Tibial artery (tissue), 4 donors: ENCODE measurements around the gene COL4A2.
"Not testable (repeated sequence)": the region's sequence is repeated elsewhere in the genome, so short reads cannot be mapped to it uniquely, and the experiment has no call there.

Experiments
- DNase-seq, 2 donors: peaks; one replicate each; pipeline ENCODE4 v3.0.0-alpha.2; 2019
- H3K27ac ChIP-seq, 2 donors: fragments of 200-600 bp; sonication (generic) in 1 of 2; 1 replicate in 1 of 2; 2 replicates in 1 of 2; pipeline ENCODE4 v1.5.1; 2018 to 2019; ENCODE audit warnings: mild to moderate bottlenecking in 1 of 2
- H3K27me3 ChIP-seq, 2 donors: fragments of 200-600 bp; sonication (generic) in 1 of 2; one replicate each; pipeline versions ENCODE4 v1.5.1 to v1.6.0; 2016 to 2019
- H3K36me3 ChIP-seq, 3 donors: fragments of 200-600 bp; sonication (generic) in 2 of 3; one replicate each; pipeline ENCODE4 v1.5.1; 2016 to 2019; ENCODE audit warnings: mild to moderate bottlenecking in 2 of 3
- H3K4me1 ChIP-seq, 4 donors: fragments of 200-600 bp; sonication (generic) in 2 of 4; 1 replicate in 3 of 4; 2 replicates in 1 of 4; pipeline ENCODE4 v1.5.1; 2016 to 2019
- H3K4me3 ChIP-seq, 2 donors: fragments of 200-600 bp; sonication (generic) in 1 of 2; 1 replicate in 1 of 2; 2 replicates in 1 of 2; pipeline ENCODE4 v1.5.1; 2018 to 2019; ENCODE audit warnings: mild to moderate bottlenecking in 2 of 2
- H3K9me3 ChIP-seq, 3 donors: fragments of 200-600 bp; sonication (generic) in 1 of 3; one replicate each; pipeline ENCODE4 v1.5.1; 2016 to 2019
- intact Hi-C: fragments of 100-400 bp; cut with DNase I; formaldehyde crosslinking; loops from one replicate; pipeline ENCODE4 v1.15.0; 2023; ENCODE audit warnings: low total_unique reads
- TF ChIP-seq, protein P1 (sequence below), 2 experiments: fragments of 200-600 bp in 1 of 2; fragments of 450-650 bp in 1 of 2; IDR thresholded peaks; one replicate each; pipeline ENCODE4 v1.5.1; 2017 to 2019; ENCODE audit warnings: antibody characterized with exemption in 2 of 2, mild to moderate bottlenecking in 1 of 2, moderate library complexity in 1 of 2

The COL4A2 gene

DNA sequence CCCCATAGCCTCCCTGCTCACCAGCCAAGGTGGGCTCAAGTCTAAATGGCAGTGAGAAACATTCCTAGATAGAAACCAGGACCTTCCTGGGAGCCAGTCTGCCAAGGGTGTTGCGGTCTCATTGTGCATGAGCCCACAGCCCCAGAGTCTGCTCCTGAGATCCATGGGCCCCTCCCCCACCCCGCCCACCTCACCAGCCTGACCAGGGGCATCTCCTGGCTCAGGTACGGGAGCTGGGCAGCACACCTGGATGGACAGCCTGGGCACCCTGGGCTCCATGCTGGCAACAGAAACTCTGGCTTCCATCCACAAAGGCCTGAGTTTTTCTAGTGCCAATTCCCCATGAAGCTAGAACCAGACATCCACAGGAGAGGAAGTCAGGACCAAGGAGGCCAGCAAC, 188.8 kb downstream of the COL4A2 start:
- Histone ChIP-seq H3K27ac (peak overlapping the region; percentile 29 to 55), H3K27me3 (no peaks in the 10 kb centered on the region), H3K4me3 (no peak overlapping the region), H3K36me3 (peaks cover 83 to 99% (median 93%) of the 10 kb centered on the region in 3 donors), H3K9me3 (no peaks in the 10 kb centered on the region), H3K4me1 (peaks cover 0 to 18% (median 6%) of the 10 kb centered on the region in 4 donors)
- TF ChIP-seq, protein P1, sequence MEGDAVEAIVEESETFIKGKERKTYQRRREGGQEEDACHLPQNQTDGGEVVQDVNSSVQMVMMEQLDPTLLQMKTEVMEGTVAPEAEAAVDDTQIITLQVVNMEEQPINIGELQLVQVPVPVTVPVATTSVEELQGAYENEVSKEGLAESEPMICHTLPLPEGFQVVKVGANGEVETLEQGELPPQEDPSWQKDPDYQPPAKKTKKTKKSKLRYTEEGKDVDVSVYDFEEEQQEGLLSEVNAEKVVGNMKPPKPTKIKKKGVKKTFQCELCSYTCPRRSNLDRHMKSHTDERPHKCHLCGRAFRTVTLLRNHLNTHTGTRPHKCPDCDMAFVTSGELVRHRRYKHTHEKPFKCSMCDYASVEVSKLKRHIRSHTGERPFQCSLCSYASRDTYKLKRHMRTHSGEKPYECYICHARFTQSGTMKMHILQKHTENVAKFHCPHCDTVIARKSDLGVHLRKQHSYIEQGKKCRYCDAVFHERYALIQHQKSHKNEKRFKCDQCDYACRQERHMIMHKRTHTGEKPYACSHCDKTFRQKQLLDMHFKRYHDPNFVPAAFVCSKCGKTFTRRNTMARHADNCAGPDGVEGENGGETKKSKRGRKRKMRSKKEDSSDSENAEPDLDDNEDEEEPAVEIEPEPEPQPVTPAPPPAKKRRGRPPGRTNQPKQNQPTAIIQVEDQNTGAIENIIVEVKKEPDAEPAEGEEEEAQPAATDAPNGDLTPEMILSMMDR (IDR thresholded peaks at IDR 0.05) = no peak
- no peak for DNase-seq
- intact Hi-C loops = no loop called here

DNA sequence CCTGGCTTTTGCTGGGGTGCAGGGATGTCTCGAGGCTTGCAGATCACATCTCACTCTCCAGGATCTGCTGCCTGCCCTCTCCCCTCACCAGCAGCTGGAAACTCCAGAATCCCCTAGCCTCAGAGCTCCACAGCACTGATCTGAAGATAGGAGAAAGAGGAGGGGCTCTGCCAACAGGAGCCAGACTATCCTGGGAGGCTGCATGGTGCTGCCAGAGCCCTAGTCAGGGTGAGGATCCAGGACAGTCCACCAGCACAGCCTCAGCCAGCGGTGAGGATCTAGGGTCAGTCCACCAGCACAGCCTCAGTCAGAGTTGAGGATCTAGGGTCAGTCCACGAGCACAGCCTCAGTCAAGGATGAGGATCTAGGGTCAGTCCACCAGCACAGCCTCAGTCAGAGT, 189.2 kb downstream of the COL4A2 start:
- H3K9me3 ChIP-seq = no peaks in the 10 kb centered on the region
- no peak overlapping the region for H3K4me3 ChIP-seq
- H3K27me3 ChIP-seq = no peaks in the 10 kb centered on the region
- TF ChIP-seq, protein P1 (IDR thresholded peaks at IDR 0.05) = no peak
- peaks cover 0 to 18% (median 6%) of the 10 kb centered on the region in 4 donors for H3K4me1 ChIP-seq
- intact Hi-C loops = no loop called here
- DNase-seq = no peak
- peak overlapping the region; percentile 29 to 55 for H3K27ac ChIP-seq
- peaks cover 83 to 99% (median 93%) of the 10 kb centered on the region in 3 donors for H3K36me3 ChIP-seq

DNA sequence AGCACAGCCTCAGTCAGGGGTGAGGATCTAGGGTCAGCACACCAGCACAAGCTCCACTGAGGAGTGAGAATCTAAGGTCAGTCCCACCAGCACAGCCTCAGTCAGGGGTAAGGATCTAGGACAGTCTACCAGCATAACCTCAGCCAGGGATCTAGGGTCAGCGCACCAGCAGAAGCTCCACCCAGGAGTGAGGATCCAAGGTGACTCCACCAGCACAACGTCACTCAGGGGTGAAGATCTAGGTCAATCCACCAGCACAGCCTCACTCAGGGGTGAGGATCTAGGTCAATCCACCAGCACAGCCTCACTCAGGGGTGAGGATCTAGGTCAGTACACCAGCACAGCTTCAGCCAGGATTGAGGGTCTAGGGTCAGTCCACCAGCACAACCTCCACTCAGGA, 189.9 kb downstream of the COL4A2 start:
- no peaks in the 10 kb centered on the region for H3K27me3 ChIP-seq
- no peaks in the 10 kb centered on the region for H3K9me3 ChIP-seq
- DNase-seq = no peak
- H3K27ac ChIP-seq = peak overlapping the region; percentile 17 to 32
- no peak overlapping the region for H3K4me3 ChIP-seq
- peaks cover 0 to 18% (median 6%) of the 10 kb centered on the region in 4 donors for H3K4me1 ChIP-seq
- intact Hi-C loops = no loop called here
- TF ChIP-seq, protein P1 (IDR thresholded peaks at IDR 0.05) = no peak
- H3K36me3 ChIP-seq = peaks cover 83 to 99% (median 93%) of the 10 kb centered on the region in 3 donors

DNA sequence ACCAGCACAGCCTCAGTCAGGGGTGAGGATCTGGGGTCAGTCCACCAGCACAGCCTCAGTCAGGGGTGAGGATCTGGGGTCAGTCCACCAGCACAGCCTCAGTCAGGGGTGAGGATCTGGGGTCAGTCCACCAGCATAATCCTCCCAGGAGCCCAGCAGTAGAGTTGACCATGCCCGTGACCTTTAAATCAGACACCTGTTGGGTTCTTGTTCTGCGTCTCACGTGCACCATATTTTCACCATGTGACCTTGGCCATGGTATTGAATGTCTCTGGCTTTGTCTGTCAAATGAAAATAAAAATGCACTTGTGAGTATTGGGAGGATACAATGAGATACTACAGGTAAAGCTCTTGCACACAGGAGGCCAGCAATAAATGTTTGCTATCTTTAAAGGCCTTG, 190.8 kb downstream of the COL4A2 start:
- DNase-seq, H3K27me3 ChIP-seq, H3K9me3 ChIP-seq, H3K4me3 ChIP-seq, H3K27ac ChIP-seq, intact Hi-C loops: not testable (repeated sequence)
- peaks cover 0 to 13% (median 6%) of the 10 kb centered on the region in 4 donors for H3K4me1 ChIP-seq
- H3K36me3 ChIP-seq = peaks cover 83 to 99% (median 93%) of the 10 kb centered on the region in 3 donors

DNA sequence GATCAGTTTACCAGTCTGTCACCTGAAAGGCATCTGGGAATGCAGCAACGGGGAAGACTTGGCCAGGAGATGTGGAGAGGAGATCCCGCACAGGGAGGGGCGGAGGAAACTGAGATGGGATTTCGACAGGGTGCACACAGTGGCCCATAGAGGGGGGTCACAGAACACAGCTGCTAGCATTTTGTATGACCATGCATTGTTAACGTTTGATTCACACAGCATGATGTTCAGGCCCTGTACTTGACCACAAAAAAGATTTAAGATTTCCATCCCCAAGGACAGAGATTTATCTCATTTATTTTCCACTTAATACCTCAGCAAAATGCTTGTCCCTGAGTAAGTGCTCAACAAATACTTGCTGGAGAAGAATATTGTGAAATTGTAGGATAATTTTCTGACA, 191.2 kb downstream of the COL4A2 start:
- peaks cover 83 to 99% (median 93%) of the 10 kb centered on the region in 3 donors for H3K36me3 ChIP-seq
- H3K4me1 ChIP-seq = peaks cover 0 to 9% (median 3%) of the 10 kb centered on the region in 4 donors
- DNase-seq = no peak

DNA sequence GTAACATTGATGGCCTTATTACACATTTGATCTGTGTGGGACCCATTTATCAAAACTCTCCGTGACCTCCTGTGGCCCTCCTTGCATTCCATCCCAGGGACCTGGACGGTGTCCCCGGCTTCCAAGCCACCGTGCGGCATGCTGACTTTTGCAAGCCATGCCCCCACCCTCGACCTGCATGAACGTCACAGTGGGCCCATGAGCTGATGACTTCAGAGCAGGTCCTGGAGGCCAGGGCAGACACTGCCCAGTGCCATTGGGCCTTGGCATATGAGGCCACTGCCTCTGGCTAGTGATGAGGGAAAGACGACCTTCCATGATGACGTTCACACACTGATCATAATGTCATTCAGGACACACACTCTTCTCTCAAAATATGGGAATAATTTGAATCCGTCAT, 191.7 kb downstream of the COL4A2 start:
- intact Hi-C loops = no loop called here
- H3K36me3 ChIP-seq = peaks cover 87 to 99% (median 93%) of the 10 kb centered on the region in 3 donors
- peaks cover 0 to 4% (median 0%) of the 10 kb centered on the region in 4 donors for H3K4me1 ChIP-seq
- no peaks in the 10 kb centered on the region for H3K27me3 ChIP-seq
- H3K4me3 ChIP-seq = no peak overlapping the region
- no peaks in the 10 kb centered on the region for H3K9me3 ChIP-seq
- TF ChIP-seq, protein P1 (IDR thresholded peaks at IDR 0.05) = no peak
- no peak overlapping the region for H3K27ac ChIP-seq
- DNase-seq = no peak

More for the DNA sequence above, 191.2 kb downstream of the COL4A2 start:
- no peaks in the 10 kb centered on the region for H3K9me3 ChIP-seq
- H3K27ac ChIP-seq = no peak overlapping the region
- intact Hi-C loops = no loop called here
- TF ChIP-seq, protein P1 (IDR thresholded peaks at IDR 0.05) = no peak
- no peak overlapping the region for H3K4me3 ChIP-seq
- H3K27me3 ChIP-seq = no peaks in the 10 kb centered on the region
